NCI-H524 (cell line): ENCODE data around the gene NOC4L.

ENCODE experiments used
- DNase-seq, 2 experiments: peaks; one replicate each; lab custom pipeline; 2025; lab: John Stamatoyannopoulos, UW

NOC4L gene

DNA sequence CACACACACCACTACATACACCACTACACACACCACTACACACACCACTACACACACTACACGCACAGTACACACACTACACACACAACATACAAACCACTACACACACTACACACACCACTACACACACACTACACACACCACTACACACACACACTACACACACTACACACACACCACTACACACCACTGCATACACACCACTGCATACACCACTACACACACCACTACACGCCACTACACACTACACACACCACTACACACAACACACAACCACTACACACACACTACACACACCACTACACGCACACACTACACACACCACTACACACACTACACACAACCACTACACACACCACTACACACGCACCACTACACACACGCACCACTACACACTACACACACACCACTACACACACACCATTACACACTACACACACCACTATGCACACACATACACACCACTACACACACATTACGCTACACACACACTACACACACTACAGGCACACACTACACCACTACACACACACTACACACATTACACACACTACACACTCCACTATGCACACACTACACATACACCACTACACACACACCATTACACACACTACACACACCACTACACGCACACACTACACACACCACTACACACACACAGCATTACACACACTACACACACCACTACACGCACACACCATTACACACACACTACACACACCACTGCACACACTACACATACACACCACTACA, 12.5 kb downstream of the NOC4L start:
- DNase-seq = no peak

DNA sequence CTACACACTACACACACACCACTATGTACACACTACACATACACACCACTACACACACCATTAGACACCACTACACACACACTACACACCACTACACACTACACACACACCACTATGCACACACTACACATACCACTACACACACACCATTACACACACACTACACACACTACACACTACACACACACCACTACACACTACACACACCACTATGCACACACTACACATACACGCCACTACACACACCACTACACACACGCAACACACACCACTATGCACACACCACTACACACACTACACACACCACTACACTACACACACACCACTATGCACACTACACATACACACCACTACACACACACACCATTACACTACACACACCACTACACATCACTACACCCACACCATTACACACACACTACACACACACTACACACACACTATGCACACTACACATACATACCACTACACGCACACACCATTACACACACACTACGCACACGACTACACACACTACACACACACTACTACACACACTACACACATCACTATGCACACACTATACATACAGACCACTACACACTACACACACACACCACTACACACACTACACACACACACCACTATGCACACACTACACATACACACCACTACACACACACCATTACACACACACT, 13.6 kb downstream of the NOC4L start:
- no peak for DNase-seq

DNA sequence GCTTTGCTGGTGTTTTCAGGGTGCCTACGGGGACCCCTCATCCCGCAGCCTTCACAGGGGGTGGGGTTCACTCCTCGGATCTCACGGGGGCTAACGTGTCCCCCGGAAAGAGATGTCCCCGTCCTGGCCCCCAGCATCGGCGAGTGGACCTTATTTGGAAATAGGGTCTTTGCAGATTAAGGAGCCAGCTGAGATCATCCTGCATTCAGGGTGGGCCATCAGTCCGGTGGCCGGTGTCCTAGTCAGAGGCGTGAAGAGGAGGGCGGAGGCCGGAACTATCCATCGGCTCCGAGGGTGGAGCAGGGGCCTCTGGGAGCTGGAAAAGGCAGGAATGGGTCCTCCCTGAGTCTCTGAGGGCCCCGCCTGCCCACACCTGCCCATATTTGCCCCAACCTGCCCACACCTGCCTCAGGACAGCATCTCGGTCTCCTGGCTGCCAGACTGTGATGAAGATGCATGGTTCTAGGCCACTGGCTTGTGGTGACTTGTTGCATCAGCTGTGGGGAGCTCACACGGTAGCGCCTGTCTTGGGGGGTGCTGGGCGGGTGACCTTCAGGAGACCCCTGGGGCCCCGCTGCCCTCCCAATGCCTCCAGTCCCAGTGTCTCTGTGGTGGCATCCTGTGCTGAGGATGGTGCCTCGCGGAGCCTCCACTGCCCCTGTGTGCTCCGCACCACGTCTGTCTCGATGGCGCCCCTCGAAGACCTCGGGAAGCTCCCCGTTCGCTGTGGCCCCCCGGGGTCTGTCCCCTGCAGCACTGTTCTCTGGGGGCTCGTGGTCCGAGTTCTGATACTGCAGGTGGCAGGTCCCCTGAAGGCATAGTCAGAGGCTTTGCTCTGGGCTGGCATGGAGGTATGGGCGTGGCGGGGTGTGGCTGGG, 14.7 kb downstream of the NOC4L start:
- no peak for DNase-seq

DNA sequence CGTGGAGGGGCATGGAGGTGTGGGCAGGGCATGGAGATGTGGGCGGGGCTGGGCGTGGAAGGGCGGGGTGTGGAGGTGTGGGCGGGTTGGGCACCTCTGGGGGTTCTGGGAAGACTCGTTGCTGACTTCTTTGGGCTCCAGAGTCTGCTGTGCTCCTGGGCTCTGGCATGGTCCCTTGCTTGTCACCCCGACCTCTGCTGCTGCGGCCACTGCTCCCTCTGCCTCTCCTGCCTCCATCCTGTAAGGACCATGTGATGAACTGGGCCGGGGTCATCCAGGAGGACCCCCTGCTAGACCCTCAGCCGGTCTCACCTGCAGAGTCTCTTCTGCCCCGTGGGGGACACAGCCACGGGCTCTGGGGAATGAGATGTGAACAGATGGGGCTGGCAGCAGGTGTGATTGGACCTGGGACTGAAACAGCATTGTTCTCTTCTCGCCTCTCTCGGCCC, 15.3 kb downstream of the NOC4L start:
- DNase-seq = peak in 1 of 2 experiments; percentile 37

DNA sequence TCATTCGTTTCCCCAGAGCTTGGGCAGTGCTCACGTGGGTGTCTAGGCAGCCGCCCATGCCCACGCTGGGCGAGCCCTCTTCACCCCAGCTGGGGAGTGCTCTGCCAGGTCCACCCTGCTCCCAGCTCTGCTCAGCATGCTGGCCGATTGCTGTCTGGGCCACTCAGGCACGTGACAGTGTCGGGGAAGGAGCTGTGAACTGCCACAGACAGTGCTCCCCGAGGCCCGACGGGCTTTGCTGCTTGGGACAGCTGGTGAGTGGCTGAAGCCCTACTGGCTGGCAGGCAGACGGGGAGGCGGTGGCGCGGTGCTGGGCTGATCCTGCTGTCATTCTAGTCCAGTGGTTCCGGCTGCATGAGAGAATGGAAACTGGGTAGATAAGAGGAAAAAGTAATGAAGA, 15.8 kb downstream of the NOC4L start:
- DNase-seq = peak in 1 of 2 experiments; percentile 37

DNA sequence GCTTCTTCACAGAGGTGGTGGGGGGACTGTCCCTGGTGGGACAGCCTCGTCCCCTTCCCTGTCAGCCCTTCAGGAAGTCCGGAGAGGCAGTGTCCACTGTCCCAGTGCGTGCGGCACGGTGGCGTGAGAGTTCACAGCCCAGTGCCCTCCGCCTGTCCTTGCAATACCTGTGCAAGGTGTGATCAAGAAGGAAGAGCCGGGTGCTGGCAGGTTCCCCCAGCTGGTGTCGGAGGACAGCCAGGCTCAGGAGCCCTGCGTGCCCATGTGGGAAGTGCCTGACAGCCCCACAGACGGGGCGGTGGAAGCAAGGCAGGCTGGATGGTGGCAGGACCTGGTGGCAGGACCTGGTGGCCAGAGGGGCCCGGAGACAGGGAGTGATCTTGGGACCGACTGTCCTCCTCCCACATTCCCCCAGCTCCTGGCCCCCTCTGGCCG, 16.4 kb downstream of the NOC4L start:
- no peak for DNase-seq

DNA sequence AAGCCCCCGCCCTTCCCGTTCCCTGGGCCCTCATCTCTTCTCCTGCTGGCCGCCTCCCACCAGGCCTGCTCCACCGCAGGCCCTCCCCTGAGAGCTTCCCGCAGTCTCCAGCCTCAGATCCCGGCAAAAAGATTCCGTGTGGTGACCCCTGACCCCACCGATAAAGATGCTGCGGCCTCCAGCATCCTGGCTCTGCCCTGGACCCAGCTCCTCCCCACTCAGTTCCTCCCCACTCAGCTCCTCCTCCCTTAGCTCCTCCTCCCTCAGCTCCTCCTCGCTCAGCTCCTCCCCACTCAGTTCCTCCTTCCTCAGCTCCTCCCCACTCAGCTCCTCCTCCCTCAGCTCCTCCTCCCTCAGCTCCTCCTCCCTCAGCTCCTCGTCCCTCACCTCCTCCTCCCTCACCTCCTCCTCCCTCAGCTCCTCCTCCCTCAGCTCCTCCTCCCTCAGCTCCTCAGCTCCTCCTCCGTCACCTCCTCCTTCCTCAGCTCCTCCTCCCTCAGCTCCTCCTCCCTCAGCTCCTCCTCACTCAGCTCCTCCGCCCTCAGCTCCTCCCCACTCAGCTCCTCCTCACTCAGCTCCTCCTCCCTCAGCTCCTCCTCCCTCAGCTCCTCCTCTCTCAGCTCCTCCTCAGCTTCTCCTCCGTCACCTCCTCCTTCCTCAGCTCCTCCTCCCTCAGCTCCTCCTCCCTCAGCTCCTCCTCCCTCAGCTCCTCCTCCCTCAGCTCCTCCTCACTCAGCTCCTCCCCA, 17.0 kb downstream of the NOC4L start:
- no peak for DNase-seq

DNA sequence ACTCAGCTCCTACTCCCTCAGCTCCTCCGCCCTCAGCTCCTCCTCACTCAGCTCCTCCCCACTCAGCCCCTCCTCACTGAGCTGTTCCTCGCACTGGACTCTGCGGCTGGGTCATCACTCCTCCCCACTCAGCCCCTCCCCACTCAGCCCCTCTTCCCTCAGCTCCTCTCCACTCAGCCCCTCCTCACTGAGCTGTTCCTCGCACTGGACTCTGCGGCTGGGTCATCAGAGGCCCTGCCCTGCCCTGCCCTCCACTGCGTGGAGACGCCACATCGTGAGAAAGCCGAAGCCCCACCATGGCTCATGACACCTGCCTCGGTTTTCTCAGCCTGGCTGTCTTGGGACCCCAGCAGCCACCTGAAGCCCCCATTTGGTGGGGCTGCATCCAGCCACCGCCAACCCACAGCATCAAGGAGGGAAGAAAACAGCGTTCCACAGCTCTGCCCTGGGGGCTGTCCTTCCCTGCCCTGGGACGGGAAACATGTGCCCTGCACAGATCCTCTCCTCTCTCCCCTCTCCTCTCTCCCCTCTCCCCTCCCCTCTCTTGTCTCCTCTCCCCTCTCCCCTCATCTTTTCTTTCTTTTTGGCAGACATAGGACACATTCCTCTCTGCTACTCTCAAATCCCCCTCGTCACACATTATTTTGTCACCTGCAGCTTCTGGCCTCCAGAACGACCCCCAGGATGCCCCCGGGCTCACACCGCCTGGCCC, 17.7 kb downstream of the NOC4L start:
- no peak for DNase-seq

DNA sequence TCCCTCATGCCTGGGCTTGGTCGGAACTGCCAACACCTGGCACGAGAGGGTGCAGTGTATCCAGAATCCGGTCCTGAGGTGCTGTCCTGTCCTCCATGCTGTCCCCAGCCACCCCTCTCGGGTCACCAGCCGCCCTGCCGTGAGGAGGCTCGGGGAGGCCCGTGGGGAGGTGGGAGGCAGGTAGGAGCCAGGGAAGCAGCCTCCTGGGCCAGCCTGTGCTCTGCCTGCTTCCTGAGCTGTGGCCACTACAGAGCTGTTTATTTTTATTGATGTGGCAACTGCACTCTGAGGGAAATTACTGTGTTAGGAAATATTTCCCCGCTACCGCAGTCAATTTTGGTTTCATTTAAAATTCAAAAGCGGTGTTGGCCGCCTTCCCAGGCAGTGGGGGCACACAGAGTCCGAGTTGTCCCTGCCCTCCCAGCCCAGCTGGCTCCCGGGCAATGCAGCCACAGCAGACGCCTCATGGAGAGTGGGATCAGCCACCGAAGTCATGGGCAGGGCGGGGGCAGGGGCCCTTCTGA, 18.3 kb downstream of the NOC4L start:
- no peak for DNase-seq

DNA sequence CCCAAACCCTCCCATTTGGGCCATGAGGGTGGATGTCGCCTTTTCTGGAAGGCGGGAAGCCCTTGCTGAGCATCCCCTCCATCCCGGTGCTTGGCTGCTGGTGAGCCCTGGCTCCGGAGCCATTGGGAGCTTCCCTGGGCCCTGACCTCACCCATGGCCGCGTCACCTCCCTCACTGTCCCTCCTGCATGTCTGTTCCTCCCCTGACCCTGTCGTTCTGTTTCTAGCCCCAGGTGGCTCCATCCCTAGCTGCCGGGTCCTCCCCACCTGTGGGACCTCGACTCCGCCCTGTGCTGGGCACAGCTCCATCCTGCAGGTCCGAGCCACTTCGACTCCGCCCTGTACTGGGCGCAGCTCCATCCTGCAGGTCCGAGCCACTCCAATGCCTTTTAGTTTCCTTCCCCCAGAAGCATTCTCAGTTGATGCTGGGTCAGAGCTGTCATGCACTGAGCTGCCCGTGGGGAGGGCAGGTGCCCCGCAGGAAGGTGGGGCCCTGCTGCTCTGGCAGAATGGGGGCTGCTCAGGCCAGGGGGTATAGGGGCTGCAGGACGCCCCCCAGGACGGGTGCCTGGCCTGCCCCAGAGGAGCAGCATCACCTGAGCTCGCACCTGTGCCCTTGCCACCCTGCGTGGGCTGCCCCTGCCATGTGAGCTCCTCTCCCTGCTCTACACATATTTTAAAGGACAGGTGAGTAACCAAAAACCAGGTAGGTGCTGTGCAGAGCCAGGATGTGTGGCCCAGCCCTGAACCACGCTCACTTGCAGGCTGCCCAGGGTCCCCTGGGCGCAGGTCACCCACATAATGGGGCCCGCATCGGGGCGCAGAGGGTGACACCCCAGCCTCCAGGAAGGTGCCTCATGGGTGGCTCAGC, 19.0 kb downstream of the NOC4L start:
- DNase-seq = no peak

DNA sequence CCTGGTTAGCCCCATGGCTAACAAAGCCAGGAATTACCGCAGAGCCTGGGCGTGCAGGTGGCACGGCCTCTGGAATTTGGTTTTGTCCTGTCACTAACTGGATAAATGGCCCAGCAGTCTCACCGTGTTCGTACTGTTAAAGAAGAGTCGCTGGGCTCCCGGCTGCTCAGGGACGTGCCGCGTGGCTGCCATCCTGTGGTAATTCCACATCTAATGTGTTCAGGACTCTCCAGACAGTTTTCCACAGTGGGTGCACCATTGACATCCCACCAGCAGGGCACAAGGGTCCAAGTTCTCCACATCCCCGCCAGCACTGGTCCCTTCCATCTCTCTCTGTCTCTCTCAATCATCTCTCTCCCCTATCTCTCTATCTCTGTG, 19.6 kb downstream of the NOC4L start:
- peak in 1 of 2 experiments; percentile 11 for DNase-seq

DNA sequence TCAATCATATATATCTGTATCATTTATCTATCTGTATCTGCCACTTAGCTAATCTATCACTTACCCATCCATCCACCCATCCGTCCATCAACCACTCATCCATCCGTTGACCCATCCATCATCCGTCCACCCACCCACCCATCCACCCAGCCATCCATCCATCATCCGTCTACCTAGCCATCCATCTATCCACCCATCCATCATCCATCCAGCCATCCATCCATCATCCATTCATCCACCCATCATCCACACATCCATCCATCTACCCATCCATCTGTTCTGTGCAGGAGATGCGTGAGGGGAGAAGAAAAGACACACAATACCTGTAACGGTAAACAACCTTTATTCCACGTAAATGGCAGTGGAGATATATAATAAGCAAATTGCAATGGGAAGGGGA, 20.2 kb downstream of the NOC4L start:
- no peak for DNase-seq

DNA sequence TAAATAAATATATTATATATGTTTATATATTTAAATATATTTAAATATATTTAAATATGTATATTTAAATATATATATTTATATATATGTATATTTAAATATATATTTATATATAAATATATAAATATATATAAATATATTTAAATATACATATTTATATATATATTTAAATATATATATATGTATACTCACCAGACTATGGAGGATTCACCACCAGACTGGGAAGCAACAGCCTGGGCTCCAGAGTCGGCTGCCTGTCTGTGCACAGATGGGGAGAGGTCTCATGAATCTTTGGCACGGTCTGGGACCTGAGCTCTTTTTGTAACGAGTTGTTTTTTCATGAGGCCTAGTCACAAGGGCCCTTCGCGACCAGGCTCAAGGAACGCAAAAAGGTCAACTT, 21.3 kb downstream of the NOC4L start:
- no peak for DNase-seq

DNA sequence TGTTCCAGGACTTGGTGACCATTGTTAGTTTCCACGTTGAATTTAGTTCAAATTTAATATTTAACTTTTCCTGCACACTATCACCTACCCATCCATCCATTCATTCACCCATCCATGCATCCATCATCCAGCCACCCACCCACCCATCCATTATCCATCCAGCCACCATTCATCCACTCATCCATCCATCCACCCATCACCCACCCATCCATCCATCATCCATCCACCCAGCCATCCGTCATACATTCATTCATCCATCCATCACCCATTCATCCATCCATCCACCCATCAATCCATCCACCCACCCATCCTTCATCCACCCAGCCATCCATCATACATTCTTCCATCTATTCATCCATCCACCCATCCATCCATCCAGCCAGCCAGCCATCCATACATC, 21.8 kb downstream of the NOC4L start:
- DNase-seq = no peak

DNA sequence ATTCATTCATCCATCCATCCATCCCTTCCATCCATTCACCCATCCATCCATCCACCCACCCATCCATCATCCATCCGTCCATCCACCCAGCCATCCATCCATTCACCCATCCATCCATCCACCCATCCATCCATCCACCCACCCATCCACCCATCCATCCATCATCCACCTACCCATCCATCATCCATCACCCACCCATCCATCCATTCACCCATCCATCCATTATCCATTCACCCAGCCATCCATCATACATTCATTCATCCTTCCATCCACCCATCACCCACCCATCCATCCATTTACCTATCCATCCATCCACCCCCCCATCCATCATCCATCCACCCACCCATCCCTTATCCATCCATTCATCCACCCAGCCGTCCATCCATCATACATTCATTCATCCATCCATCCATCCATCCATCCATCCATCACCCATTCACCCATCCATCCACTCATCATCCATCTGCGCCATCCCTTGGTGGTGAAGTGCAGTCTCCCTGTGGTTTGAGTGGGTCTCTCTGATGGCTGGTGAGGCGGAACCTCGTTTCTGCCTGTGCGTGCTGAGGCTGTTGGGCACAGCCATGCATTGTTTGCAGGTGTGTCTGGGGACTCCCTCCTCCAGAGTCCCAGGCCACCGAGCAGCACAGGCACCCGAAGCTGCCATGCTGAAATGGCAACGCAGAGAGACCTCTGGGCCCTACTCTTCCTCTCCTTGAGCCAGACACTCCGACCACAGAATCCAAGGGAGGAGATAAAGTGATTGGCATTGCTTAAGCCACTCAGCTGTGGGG, 22.7 kb downstream of the NOC4L start:
- DNase-seq = no peak

DNA sequence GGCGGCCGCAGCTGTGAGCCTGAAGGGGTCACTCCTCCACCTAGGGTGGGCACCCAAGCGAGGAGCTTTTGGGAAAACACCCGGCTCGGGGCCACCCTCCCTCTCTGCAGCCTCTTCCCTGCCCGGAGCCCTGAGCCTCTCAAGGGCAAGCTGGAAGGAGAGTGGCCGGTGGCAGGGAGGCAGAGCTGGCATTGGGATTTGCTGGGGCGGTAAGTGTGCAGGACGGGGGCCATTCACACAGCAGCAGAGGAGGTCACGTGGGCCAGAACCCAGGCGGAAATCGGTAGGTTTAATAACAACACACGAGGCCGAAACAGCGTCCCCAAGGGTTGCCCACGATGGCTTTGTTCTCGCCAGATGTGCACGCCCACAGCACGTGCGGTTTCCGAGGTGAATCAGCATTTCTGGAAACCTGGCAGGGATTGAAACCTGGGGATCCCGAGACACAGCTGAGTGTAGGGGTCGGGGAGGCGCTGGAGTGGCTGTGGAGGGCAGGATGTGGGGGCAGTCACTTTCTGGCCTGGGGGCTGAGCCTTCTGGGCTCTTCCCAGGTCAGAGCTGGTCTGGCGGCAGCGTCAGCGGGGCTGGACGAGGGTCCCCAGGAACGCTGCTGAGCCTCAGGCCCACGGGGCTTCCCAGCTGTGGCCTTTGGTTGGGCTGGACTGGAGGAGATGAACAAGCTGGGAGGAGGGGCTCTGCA, 23.5 kb downstream of the NOC4L start:
- no peak for DNase-seq

DNA sequence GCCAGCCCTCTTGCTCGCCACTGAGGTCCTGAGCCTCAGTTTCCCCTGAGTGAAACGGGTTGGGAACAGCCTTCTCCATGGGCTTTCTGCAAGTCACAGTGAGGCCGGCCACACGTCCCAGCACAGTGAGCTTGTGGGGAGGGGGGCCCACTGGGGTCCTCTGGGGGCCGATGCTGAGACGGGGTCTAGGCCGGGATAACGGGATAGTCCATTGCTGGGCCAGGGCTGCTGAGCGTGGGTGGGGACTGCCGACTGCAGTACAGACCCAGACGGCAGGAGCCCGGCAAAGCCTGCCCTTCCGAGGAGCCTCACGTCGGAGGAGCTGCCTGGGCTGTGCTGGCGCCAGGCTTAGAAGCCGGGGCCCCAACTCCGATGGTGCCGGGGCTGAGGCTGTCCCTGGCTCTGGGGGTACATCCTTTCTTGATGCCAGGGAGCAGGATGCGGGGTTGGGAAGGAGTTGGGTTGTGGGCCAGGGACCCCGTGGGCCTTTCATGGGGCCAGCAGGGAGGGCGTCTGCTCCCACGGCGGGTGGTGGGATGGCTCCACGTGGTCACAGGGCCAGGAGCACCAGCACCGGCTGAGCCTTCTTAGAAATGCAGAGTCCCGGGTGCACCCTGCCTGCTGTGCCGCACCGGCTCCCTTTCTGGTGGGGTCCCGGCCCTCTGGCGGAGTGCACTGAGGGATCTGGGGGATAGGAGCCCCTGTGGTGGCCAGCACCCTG, 24.2 kb downstream of the NOC4L start:
- DNase-seq = no peak

DNA sequence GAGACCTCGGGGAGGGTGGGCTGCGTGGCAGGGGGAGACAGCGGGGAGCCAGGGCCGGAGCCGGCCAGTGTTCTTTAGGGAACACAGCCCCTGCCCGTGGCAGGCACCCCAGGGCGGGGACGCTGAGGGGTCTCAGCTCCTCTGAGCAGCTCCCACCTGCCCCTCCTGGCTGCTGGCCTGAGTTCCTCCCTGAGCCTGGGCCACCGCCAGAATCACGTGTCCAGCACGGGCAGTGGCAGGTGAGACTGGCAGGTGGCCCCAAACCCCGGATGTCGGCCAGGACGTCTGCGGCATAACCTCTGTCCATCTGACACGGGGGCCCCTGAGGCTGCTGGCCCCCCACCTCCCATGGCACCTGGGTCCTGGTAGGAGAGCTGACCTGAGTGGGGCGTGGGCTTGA, 25.1 kb downstream of the NOC4L start:
- no peak for DNase-seq
